NB4 (cell line): ENCODE data around the gene FSTL4.

Source experiments
- CTCF ChIP-seq: IDR thresholded peaks from one replicate; pipeline ENCODE4 v1.5.1; 2012; ENCODE audit warnings: low read depth, low read length
- MAX ChIP-seq: IDR thresholded peaks from 2 replicates; pipeline ENCODE4 v1.6.1; 2011; ENCODE audit warnings: low read depth, low read length
- MYC ChIP-seq: IDR thresholded peaks from 2 replicates; pipeline ENCODE4 v1.6.1; 2011; ENCODE audit warnings: low read depth, low read length
- POLR2A ChIP-seq: IDR thresholded peaks from 2 replicates; pipeline ENCODE4 v1.6.1; 2011; ENCODE audit warnings: mild to moderate bottlenecking; ENCODE audit not compliant: insufficient read length; ENCODE audit errors: extremely low read depth

GRCh38 chr5:133596049-133596448 lies 16.3 kb downstream of the FSTL4 start:
- TF ChIP-seq POLR2A (no peak), CTCF (no peak), MAX (no peak), MYC (no peak)
